Epithelial cell of esophagus (primary cell): ENCODE measurements around the gene HSD17B12.
A peak's percentile ranks its signal among the peaks of the same experiment; 100 is the strongest.

Experiments
- DNase-seq: peaks from one replicate; pipeline ENCODE4 v3.0.0; 2010; ENCODE audit warnings: low read depth
- H3K4me3 ChIP-seq: 2 replicates; pipeline ENCODE4 v1.5.1; 2011; ENCODE audit warnings: mild to moderate bottlenecking, low read length, control low read depth
- CTCF ChIP-seq: IDR thresholded peaks from 2 replicates; pipeline ENCODE4 v1.5.1; 2011; ENCODE audit warnings: low read depth, mild to moderate bottlenecking, low read length, control low read depth, inconsistent platforms; ENCODE audit not compliant: insufficient read depth; ENCODE audit errors: missing control alignments

HSD17B12 gene

DNA sequence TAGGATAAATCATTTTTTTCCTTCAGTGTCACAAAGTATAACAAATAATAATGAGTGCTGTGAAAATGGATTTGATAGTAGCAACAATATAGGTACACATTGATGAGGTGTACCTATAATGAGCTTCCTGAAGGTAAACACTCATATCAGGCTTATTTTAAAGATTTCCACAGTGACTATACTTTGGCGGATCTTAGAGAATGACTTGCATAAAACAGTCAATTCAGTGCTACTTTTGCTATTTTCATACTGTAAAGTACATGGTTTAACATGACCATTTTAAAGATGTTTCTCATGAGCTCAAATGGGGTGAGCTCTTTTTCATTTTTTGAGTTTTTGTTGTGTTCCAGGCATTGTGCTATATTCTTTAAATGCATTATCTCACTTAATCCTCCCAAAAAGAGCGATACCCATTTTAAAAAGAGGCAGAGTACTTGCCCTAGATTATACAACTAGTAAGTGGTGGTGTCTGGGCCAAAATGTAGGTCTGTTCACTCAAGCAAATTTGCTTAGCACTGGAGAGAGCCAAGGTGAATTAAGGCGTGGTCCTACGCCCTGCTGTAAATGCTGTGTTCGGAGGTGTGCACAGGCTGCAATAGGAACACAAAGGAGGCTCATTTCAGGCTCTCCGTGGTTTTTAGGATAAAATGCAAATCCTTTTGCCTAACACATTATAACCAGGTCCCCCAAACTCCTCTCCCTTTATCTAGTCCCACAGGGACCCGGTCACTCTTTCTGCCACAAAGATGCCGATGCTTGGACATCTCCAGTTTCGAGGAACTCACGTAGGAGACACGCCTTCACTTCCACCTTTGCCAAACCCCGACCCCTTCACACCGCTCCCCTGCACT is 199.5 kb downstream of the HSD17B12 start:
- peak overlapping the region; percentile 98 for H3K4me3 ChIP-seq
- no peak for TF ChIP-seq CTCF
- DNase-seq, result no peak

DNA sequence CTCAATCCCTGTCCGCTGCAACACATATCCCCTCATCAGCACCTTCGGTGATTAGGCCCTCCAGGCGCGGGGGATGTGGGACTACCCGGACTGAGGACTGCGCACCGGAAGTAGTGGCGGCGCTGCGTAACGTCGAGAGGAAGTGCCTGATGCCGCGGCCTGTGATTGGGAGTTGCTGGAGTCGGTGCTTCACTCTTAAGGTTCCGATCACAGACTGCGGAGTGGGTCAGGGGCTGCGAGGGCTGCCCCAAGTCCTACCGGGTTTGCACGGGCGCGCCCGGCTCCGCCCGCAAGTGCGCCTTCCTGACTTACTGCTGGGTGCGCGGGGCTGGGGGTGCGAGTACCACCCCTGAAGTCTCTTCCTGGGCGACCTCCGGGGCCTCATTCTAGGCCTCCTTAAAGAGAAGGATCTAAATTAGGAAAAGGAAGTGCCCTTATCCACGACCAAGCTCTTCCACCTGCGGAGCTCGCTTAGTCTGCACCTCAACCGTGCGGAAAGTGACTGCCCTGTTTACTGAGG is 200.2 kb downstream of the HSD17B12 start, which contains the start of gene ALKBH3:
Gene ALKBH3, plus strand, starts transcription at position 192 of the 520 bp plus-strand sequence. CDS start 1,822 bp downstream, outside the sequence.
- DNase-seq, result peak; percentile 95
- TF ChIP-seq CTCF, result no peak
- peak within 1 kb of the TSS; percentile 98 for H3K4me3 ChIP-seq

DNA sequence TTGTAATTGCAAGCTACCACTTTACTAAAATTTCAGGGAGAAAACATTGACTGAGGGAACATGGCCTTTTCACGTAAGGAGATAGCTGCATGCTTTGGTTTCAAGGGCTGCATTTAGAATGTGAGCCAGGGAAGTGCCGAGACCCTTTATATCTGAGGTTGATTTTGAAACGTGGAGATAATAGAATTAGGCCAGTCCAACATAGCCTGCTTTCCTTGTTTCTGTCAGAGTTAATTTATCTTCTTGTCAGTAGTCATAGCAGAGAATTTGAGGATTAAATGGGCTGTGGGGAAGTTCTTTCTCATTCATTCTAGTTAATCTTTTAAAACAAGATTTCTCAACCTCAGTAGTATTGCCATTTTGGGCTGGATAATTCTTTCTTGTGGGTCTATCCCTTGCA is 212.3 kb downstream of the HSD17B12 start:
- H3K4me3 ChIP-seq, result no peak overlapping the region
- DNase-seq, result no peak
- TF ChIP-seq CTCF, result no peak

DNA sequence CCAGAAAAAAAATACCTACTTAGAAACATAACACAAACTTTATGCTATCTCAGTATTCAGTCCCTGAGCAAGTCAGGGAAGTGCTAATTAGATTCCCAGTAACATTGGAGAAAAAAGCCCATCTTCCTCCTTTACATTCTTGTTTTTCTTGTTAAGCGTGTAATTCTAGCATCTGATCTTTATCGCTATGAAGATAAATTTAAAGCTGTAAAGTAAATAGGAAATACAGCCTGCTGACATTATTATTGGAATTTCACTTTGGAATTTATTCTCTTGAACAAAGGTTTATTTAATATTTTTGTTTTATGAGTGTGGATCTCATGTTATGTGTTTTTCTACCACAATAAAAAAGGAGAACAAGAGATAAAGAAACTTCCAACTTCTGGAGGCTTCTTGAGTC is 214.0 kb downstream of the HSD17B12 start:
- no peak for DNase-seq
- no peak for TF ChIP-seq CTCF
- no peak overlapping the region for H3K4me3 ChIP-seq

DNA sequence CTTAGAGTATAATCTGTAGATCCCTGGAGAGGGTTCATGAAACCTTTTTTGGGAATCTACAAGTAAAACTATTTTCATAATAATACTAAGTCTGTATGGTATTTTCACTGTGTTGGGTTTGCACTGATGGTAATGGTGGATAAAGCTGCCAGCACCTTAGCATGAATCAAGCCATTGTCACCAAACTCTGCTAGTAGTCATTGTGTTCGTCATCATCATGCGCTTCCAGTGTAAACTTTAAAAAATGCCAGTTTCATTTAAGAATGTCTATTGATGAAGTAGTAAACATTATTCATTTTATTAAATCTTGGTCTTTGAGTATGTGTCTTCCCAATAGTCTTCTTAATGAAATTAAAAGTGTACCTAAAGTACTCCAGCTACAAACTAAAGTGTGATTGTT is 215.1 kb downstream of the HSD17B12 start:
- H3K4me3 ChIP-seq, result no peak overlapping the region
- no peak for TF ChIP-seq CTCF
- DNase-seq, result no peak

DNA sequence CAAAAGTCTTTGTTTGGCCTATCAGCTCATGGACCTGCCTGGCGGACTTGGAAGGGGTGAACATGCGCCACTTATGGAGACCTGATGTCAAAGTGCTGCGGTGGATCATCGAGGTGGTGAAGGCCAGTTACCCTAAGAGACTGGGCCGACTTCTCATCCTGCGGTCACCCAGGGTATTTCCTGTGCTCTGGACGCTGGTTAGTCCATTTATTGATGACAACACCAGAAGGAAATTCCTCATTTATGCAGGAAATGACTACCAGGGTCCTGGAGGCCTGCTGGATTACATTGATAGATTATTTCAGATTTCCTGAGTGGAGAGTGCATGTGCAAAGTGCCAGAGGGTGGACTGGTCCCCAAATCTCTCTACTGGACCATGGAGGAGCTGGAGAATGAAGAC is 218.0 kb downstream of the HSD17B12 start:
- no peak for DNase-seq
- TF ChIP-seq CTCF, result no peak
- no peak overlapping the region for H3K4me3 ChIP-seq

DNA sequence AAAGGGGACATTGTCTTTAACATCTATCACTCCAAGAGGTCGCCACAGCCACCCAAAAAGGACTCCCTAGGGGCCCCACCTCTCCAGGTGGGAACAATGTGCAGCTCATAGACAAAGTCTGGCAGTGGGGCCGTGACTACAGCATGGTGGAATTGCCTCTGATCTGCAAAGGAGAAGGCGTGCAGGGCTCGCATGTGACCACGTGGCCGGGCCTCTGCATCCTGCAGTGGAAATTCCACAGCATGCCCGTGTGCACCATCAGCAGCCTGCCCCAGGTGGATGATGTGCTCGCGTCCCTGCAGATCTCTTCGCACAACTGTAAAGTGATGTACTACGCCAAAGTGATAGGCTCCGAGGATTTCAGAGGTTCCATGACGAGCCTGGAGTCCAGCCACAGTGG is 218.6 kb downstream of the HSD17B12 start:
- H3K4me3 ChIP-seq, result no peak overlapping the region
- DNase-seq, result no peak
- TF ChIP-seq CTCF, result no peak
